Neural cell (in vitro differentiated cells): ENCODE measurements around the gene RASAL2. TPM values are rescaled to one million over a fixed set of nuclear protein-coding genes. Genes with fewer than 3 reads are reported as not detected.

Experiments used
- H2AFZ ChIP-seq: fragments of 200-600, 300-800 bp; sonication (generic), shearing (Covaris generic); 2 replicates; pipeline ENCODE4 v1.6.0; 2014; ENCODE audit warnings: low read depth, mild to moderate bottlenecking, antibody characterized with exemption, low read length, moderate library complexity
- H3F3A ChIP-seq: fragments of 200-600 bp; shearing (Covaris generic); 2 replicates; pipeline ENCODE4 v1.6.1; 2016; ENCODE audit warnings: mild to moderate bottlenecking, moderate library complexity, mixed read lengths, antibody characterized with exemption, low read length; ENCODE audit not compliant: insufficient read depth, poor library complexity, severe bottlenecking
- H3K27ac ChIP-seq: fragments of 200-600, 300-800 bp; sonication (generic), shearing (Covaris generic); 2 replicates; pipeline ENCODE4 v1.5.1; 2014; ENCODE audit warnings: mild to moderate bottlenecking, low read length, moderate library complexity
- H3K27me3 ChIP-seq: fragments of 300-800, 200-600 bp; sonication (generic), shearing (Covaris generic); 2 replicates; pipeline ENCODE4 v1.6.0; 2014; ENCODE audit warnings: mild to moderate bottlenecking, low read depth, low read length, moderate library complexity; ENCODE audit not compliant: insufficient read depth
- H3K36me3 ChIP-seq: fragments of 300-800, 200-600 bp; sonication (generic), shearing (Covaris generic); 2 replicates; pipeline ENCODE4 v1.5.1; 2014; ENCODE audit warnings: mild to moderate bottlenecking, antibody characterized with exemption, low read length, moderate library complexity; ENCODE audit not compliant: insufficient read depth
- H3K4me2 ChIP-seq: fragments of 300-800, 200-600 bp; sonication (generic), shearing (Covaris generic); 2 replicates; pipeline ENCODE4 v1.6.0; 2014; ENCODE audit warnings: mild to moderate bottlenecking, low read length
- H3K4me3 ChIP-seq: fragments of 300-800, 200-600 bp; sonication (generic), shearing (Covaris generic); 2 replicates; pipeline ENCODE4 v1.5.1; 2014; ENCODE audit warnings: mild to moderate bottlenecking, low read length, moderate library complexity
- H3K79me2 ChIP-seq: fragments of 200-600 bp; shearing (Covaris generic); replicated peaks from 2 replicates; pipeline ENCODE4 v1.6.0; 2014; ENCODE audit warnings: mild to moderate bottlenecking, low read length, moderate library complexity; ENCODE audit not compliant: insufficient read depth
- H3K9ac ChIP-seq: fragments of 300-800, 200-600 bp; sonication (generic), shearing (Covaris generic); 2 replicates; pipeline ENCODE4 v1.6.1; 2016; ENCODE audit warnings: mild to moderate bottlenecking, low read length, mixed read lengths
- H3K9me2 ChIP-seq: fragments of 200-600 bp; shearing (Covaris generic); 2 replicates; pipeline ENCODE4 v1.6.1; 2016; ENCODE audit warnings: mild to moderate bottlenecking, low read length, mixed read lengths; ENCODE audit not compliant: insufficient read depth
- H3K9me3 ChIP-seq: fragments of 200-600, 300-800 bp; sonication (generic), shearing (Covaris generic); 2 replicates; pipeline ENCODE4 v1.6.1; 2016; ENCODE audit warnings: mild to moderate bottlenecking, mixed run types, low read length, moderate library complexity, mixed read lengths
- H4K20me1 ChIP-seq: fragments of 200-600 bp; shearing (Covaris generic); 2 replicates; pipeline ENCODE4 v1.6.1; 2016; ENCODE audit warnings: mild to moderate bottlenecking, mixed run types; ENCODE audit not compliant: insufficient read depth
- CTCF ChIP-seq: fragments of 450-650 bp; IDR thresholded peaks from 2 replicates; pipeline ENCODE4 v1.5.1; 2014; ENCODE audit warnings: antibody characterized with exemption, mild to moderate bottlenecking, moderate library complexity; ENCODE audit not compliant: poor library complexity, severe bottlenecking
- EP300 ChIP-seq: fragments of 450-650 bp; conservative IDR thresholded peaks from 2 replicates; pipeline ENCODE4 v1.6.1; 2014; ENCODE audit warnings: antibody characterized with exemption, mild to moderate bottlenecking, moderate library complexity; ENCODE audit not compliant: poor library complexity, severe bottlenecking
- EZH2 ChIP-seq: fragments of 200-600, 300-800 bp; shearing (Covaris generic), sonication (generic); IDR thresholded peaks from 2 replicates; pipeline ENCODE4 v1.6.1; 2014; ENCODE audit warnings: antibody characterized with exemption, low read length, borderline replicate concordance, mild to moderate bottlenecking; ENCODE audit not compliant: insufficient read depth, poor library complexity, severe bottlenecking
- MXI1 ChIP-seq: fragments of 450-650 bp; conservative IDR thresholded peaks from 2 replicates; pipeline ENCODE4 v1.6.1; 2014; ENCODE audit warnings: antibody characterized with exemption, mild to moderate bottlenecking; ENCODE audit not compliant: poor library complexity, severe bottlenecking
- POLR2AphosphoS5 ChIP-seq: IDR thresholded peaks from 2 replicates; pipeline ENCODE4 v1.6.1; 2012
- RAD21 ChIP-seq: fragments of 450-650 bp; conservative IDR thresholded peaks from 2 replicates; pipeline ENCODE4 v1.6.1; 2014; ENCODE audit warnings: antibody characterized with exemption, mild to moderate bottlenecking, moderate library complexity
- REST ChIP-seq: IDR thresholded peaks from 2 replicates; pipeline ENCODE4 v1.6.1; 2012; ENCODE audit warnings: borderline replicate concordance
- SMC3 ChIP-seq: fragments of 450-650 bp; conservative IDR thresholded peaks from 2 replicates; pipeline ENCODE4 v1.6.1; 2014; ENCODE audit warnings: antibody characterized with exemption, mild to moderate bottlenecking, moderate library complexity; ENCODE audit not compliant: poor library complexity
- TAF1 ChIP-seq: IDR thresholded peaks from 2 replicates; pipeline ENCODE4 v1.6.1; 2012; ENCODE audit warnings: low read depth
- polyA plus RNA-seq: library from polyadenylated mRNA; depleted of rRNA; stranded (reverse); fragments of >200 nt; gene quantifications from 2 replicates; pipeline ENCODE4 v1.2.3, GENCODE V29; 2014

The RASAL2 gene
- polyA plus RNA-seq, 1 donor from 2014 or later = 73.3 TPM

GRCh38 chr1:178521241-178521640 is 427.3 kb downstream of the RASAL2 start:
- H3K9me2 ChIP-seq = no peaks in the 10 kb centered on the region
- no peak for TF ChIP-seq POLR2AphosphoS5
- no peak for TF ChIP-seq EP300
- no peak for TF ChIP-seq RAD21
- TF ChIP-seq CTCF = no peak
- H3K4me3 ChIP-seq = no peak overlapping the region
- H3K27me3 ChIP-seq = no peaks in the 10 kb centered on the region
- no peaks in the 10 kb centered on the region for H3F3A ChIP-seq
- no peak overlapping the region for H3K27ac ChIP-seq
- no peaks in the 10 kb centered on the region for H3K9me3 ChIP-seq
- H3K36me3 ChIP-seq = no peaks in the 10 kb centered on the region
- no peak overlapping the region for H3K9ac ChIP-seq
- H4K20me1 ChIP-seq = no peaks in the 10 kb centered on the region
- H3K4me2 ChIP-seq = no peak overlapping the region
- H3K79me2 ChIP-seq = no peaks in the 10 kb centered on the region
- H2AFZ ChIP-seq = no peak overlapping the region

GRCh38 chr1:178527117-178527516 is 433.2 kb downstream of the RASAL2 start:
- Histone ChIP-seq H3K27ac (no peak overlapping the region), H3K27me3 (no peaks in the 10 kb centered on the region), H4K20me1 (no peaks in the 10 kb centered on the region), H2AFZ (no peak overlapping the region), H3K79me2 (no peaks in the 10 kb centered on the region), H3K4me3 (no peak overlapping the region), H3K9me2 (no peaks in the 10 kb centered on the region), H3K4me2 (no peak overlapping the region), H3K36me3 (no peaks in the 10 kb centered on the region), H3F3A (no peaks in the 10 kb centered on the region), H3K9ac (no peak overlapping the region), H3K9me3 (no peaks in the 10 kb centered on the region)
- TF ChIP-seq EZH2 (no peak), SMC3 (no peak), TAF1 (no peak), EP300 (no peak), CTCF (no peak), REST (no peak), RAD21 (no peak), POLR2AphosphoS5 (no peak), MXI1 (no peak)
